GM19351 (cell line): Measurements from ENCODE around the gene RPS19BP1.

Experiments
- ATAC-seq: cut with Tn5 transposase; IDR thresholded peaks from one replicate; pipeline ENCODE4 v1.9.1; 2021; ENCODE audit warnings: mild to moderate bottlenecking, moderate library complexity; ENCODE audit not compliant: unreplicated experiment

RPS19BP1 gene

GRCh38 chr22:39532215-39533073, at the start of gene RPS19BP1:
Gene RPS19BP1, minus strand, starts transcription at chr22:39532748. Its CDS starts 10 bp downstream, at chr22:39532738.
- peak; percentile 59 for ATAC-seq

GRCh38 chr22:39581303-39581702, 48.8 kb upstream of the RPS19BP1 start:
- no peak for ATAC-seq

GRCh38 chr22:39580795-39581194, 48.2 kb upstream of the RPS19BP1 start:
- no peak for ATAC-seq

- no peak for ATAC-seq
Observed at GRCh38 chr22:39580006-39580441, 47.5 kb upstream of the RPS19BP1 start.

GRCh38 chr22:39577900-39578299, 45.4 kb upstream of the RPS19BP1 start:
- no peak for ATAC-seq

- ATAC-seq: no peak
Observed at GRCh38 chr22:39577366-39577765, 44.8 kb upstream of the RPS19BP1 start.

- no peak for ATAC-seq
Observed at GRCh38 chr22:39576027-39576426, 43.5 kb upstream of the RPS19BP1 start.

GRCh38 chr22:39575552-39575825, 42.9 kb upstream of the RPS19BP1 start:
- ATAC-seq: no peak

GRCh38 chr22:39574779-39575551, 42.4 kb upstream of the RPS19BP1 start:
- ATAC-seq: no peak

- ATAC-seq: no peak
Observed at GRCh38 chr22:39571538-39571937, 39.0 kb upstream of the RPS19BP1 start.

GRCh38 chr22:39570665-39571064, 38.1 kb upstream of the RPS19BP1 start, which contains the start of gene CACNA1I:
Gene CACNA1I, plus strand, starts transcription at chr22:39570753. Its CDS starts 0 bp downstream, at chr22:39570753.
- no peak for ATAC-seq

- no peak for ATAC-seq
Observed at GRCh38 chr22:39570226-39570625, 37.7 kb upstream of the RPS19BP1 start.

- ATAC-seq: no peak
Observed at GRCh38 chr22:39569066-39569465, 36.5 kb upstream of the RPS19BP1 start.

GRCh38 chr22:39568278-39568981, 35.9 kb upstream of the RPS19BP1 start:
- ATAC-seq: no peak

- ATAC-seq: no peak
Observed at GRCh38 chr22:39567135-39567946, 34.8 kb upstream of the RPS19BP1 start.

- ATAC-seq: no peak
Observed at GRCh38 chr22:39565414-39565944, 32.9 kb upstream of the RPS19BP1 start.

- no peak for ATAC-seq
Observed at GRCh38 chr22:39563571-39564428, 31.3 kb upstream of the RPS19BP1 start.

- ATAC-seq: no peak
Observed at GRCh38 chr22:39562839-39563489, 30.4 kb upstream of the RPS19BP1 start.

GRCh38 chr22:39560127-39560526, 27.6 kb upstream of the RPS19BP1 start:
- no peak for ATAC-seq
